ENCODE data around the gene CHST15. TPM values are rescaled to one million over a fixed set of nuclear protein-coding genes. Genes with fewer than 3 reads are reported as not detected.

Gene CHST15
- total and polyA plus RNA-seq, 2 of the 8 experiments (the other 6 are each of a cell fraction or from before 2014, with no cell fraction given), result 8.8 to 9.1 TPM

DNA sequence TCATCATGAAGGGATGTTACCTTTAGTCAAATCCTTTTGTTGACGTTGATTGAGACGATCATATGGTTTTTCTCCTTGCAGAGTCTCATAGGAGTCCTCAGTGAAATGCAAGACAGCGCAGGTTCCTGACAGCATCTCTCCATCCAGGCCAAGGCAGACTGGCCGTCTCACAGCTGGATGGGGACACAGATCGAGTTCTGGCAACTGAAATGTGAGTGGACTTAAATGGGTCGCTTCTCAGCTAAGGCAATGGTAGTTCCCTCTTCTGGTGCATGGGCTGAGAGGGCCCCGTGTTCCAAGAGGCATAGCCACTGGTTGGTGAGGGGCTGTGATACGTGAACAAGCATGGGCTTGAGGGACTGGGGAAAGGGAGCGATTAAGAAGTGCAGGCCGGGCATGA is 102.5 kb downstream of the CHST15 start:
- Histone ChIP-seq H3K18ac (ENCODE audit: extremely low read depth, low read length) (no peak overlapping the region), H3K4me3 (ENCODE audit: extremely low read depth in 1 of 4, insufficient read depth in 2 of 4, low read depth in 3 of 4, low read length in 4 of 4) (no peak overlapping the region), H3K23me2 (ENCODE audit: low read depth, low read length) (peaks cover 5% of the 10 kb centered on the region; the same call in 1 of the 2 replicates), H4K8ac (ENCODE audit: extremely low read depth, insufficient read depth, low read length) (no peak overlapping the region), H3K4ac (replicated peaks; ENCODE audit: insufficient read length, low read depth, low read length) (no peak overlapping the region), H4K5ac (ENCODE audit: insufficient read length, low read depth, low read length) (no peak overlapping the region), H4K20me1 (replicated peaks in 1 of 2; ENCODE audit: control insufficient read depth in 1 of 2, insufficient read depth in 2 of 2, low read length in 2 of 2) (no peaks in the 10 kb centered on the region), H3K79me2 (ENCODE audit: control insufficient read depth in 1 of 2, insufficient read depth in 2 of 2, low read length in 2 of 2) (no peaks in the 10 kb centered on the region), H3K14ac (ENCODE audit: insufficient read length) (no peak overlapping the region), H3K9me3 (ENCODE audit: insufficient read depth in 2 of 2, low read depth in 1 of 2, low read length in 1 of 2) (no peaks in the 10 kb centered on the region), H2BK120ac (replicated peaks; ENCODE audit: low read depth, low read length) (no peak overlapping the region), H2BK15ac (ENCODE audit: low read length) (no peak overlapping the region), H3K4me2 (ENCODE audit: insufficient read depth in 1 of 2, low read depth in 2 of 2, low read length in 2 of 2) (no peak overlapping the region), H3K27me3 (replicated peaks in 1 of 4; ENCODE audit: control insufficient read depth in 3 of 4, extremely low read depth in 1 of 4, insufficient read depth in 3 of 4, low read length in 3 of 4) (peaks cover 0 to 14% (median 10%) of the 10 kb centered on the region in 4 experiments; a peak in 6 of 7 replicates), H2AFZ (ENCODE audit: low read length) (no peak overlapping the region), H3K27ac (ENCODE audit: low read depth, low read length) (no peak overlapping the region), H3K79me1 (ENCODE audit: low read depth, low read length) (no peaks in the 10 kb centered on the region), H2BK12ac (ENCODE audit: low read depth, low read length) (no peak overlapping the region), H3K9ac (replicated peaks in 1 of 4; ENCODE audit: extremely low read depth in 1 of 4, low read depth in 3 of 4, low read length in 3 of 4) (no peak overlapping the region), H2BK5ac (ENCODE audit: low read depth, low read length) (no peak overlapping the region), H3K56ac (replicated peaks; ENCODE audit: insufficient read length, low read depth, low read length) (no peak overlapping the region), H3K36me3 (ENCODE audit: control insufficient read depth in 2 of 4, insufficient read depth in 4 of 4, low read length in 3 of 4) (no peaks in the 10 kb centered on the region), H3K23ac (ENCODE audit: insufficient read length) (no peak overlapping the region), H3K4me1 (replicated peaks in 1 of 4; ENCODE audit: control insufficient read depth in 3 of 4, insufficient read depth in 4 of 4, low read length in 3 of 4) (peaks cover 0 to 5% (median 3%) of the 10 kb centered on the region in 4 experiments; a peak in 4 of 7 replicates), H2BK20ac (ENCODE audit: low read length) (no peak overlapping the region), H2AK5ac (ENCODE audit: low read depth, low read length) (no peak overlapping the region), H4K91ac (replicated peaks; ENCODE audit: insufficient read length, low read length) (no peak overlapping the region)
- CTCF ChIA-PET (ENCODE audit: partially characterized antibody), result interaction anchor here (1.1 kb wide), 1 partner anchor 10 kb away, joined by 4 read pairs; no protein-coding TSS in a partner anchor
- 88% methylated on average over 10 of the region's 10 CpGs; no CpG with 5 or more reads in 1 of the 2 experiments for WGBS, 2 experiments (ENCODE audit: extremely low coverage in 1 of 2, insufficient coverage in 1 of 2, insufficient read length in 1 of 2, insufficient replicate concordance in 2 of 2, low coverage in 1 of 2, low lambda C conversion rate in 2 of 2, missing lambda C conversion rate in 1 of 2)
- no peak for DNase-seq (ENCODE audit: low read depth in 1 of 2, low spot score in 2 of 2)
- TF ChIP-seq CREB1 (IDR thresholded peaks at IDR 0.05) (no peak), ATF3 (IDR thresholded peaks at IDR 0.05; ENCODE audit: insufficient read depth, low read depth, low read length) (no peak), HDAC6 (IDR thresholded peaks at IDR 0.05; ENCODE audit: low read depth, low read length) (no peak), JUND (IDR thresholded peaks at IDR 0.05; ENCODE audit: low read length) (no peak), KDM1A (IDR thresholded peaks at IDR 0.05; ENCODE audit: borderline replicate concordance, low read length) (no peak), FOSL1 (IDR thresholded peaks at IDR 0.05; ENCODE audit: insufficient read depth, low read depth, low read length) (no peak), BCL11A (IDR thresholded peaks at IDR 0.05; ENCODE audit: low read depth in 2 of 2, low read length in 2 of 2) (no peak), YY1 (IDR thresholded peaks at IDR 0.05; ENCODE audit: low read depth, low read length) (no peak), CBX5 (IDR thresholded peaks at IDR 0.05; ENCODE audit: low read depth, low read length) (no peak), PHF8 (conservative IDR thresholded peaks at IDR 0.05; ENCODE audit: low read depth, low read length) (no peak), RFX5 (IDR thresholded peaks at IDR 0.05; ENCODE audit: borderline replicate concordance, low read depth, low read length) (no peak), CEBPB (IDR thresholded peaks at IDR 0.05; ENCODE audit: low read depth, low read length) (no peak), SIX5 (IDR thresholded peaks at IDR 0.05; ENCODE audit: low read depth, low read length) (no peak), NRF1 (IDR thresholded peaks at IDR 0.05; ENCODE audit: low read depth, low read length) (no peak)
- TF ChIP-seq, protein P1, sequence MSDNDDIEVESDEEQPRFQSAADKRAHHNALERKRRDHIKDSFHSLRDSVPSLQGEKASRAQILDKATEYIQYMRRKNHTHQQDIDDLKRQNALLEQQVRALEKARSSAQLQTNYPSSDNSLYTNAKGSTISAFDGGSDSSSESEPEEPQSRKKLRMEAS (IDR thresholded peaks at IDR 0.05), result no peak
- POLR2A ChIA-PET (ENCODE audit: partially characterized antibody), result no interaction called here
- no peak for FAIRE-seq
